Measurements from ENCODE around the gene NELFB. TPM values are rescaled to one million over a fixed set of nuclear protein-coding genes. Genes with fewer than 3 reads are reported as not detected.
"Not testable (repeated sequence)": the region's sequence is repeated elsewhere in the genome, so short reads cannot be mapped to it uniquely, and the experiment has no call there.

NELFB gene
- total and polyA plus RNA-seq, 10 donors, result 26.6 to 49.7 (median 38.7) TPM

- H3K27me3 ChIP-seq (replicated peaks in 1 of 7); DNase-seq; intact Hi-C loops (cut with DNase I; ENCODE audit: low total_unique reads); H3K9me3 ChIP-seq; H3K27ac ChIP-seq: not testable (repeated sequence)
- Histone ChIP-seq H3K4me3 (peak overlapping the region in 1 of 8 donors; percentile 94), H3K4me1 (peaks cover 18 to 57% (median 48%) of the 10 kb centered on the region in 6 donors), H3K36me3 (peaks cover 0 to 24% (median 18%) of the 10 kb centered on the region in 6 donors)
- TF ChIP-seq POLR2AphosphoS5 (IDR thresholded peaks at IDR 0.05), result peak in 1 of 3 donors; percentile 62
- 87 to 92% (median 92%) methylated on average over 12 to 18 of the region's 18 CpGs for WGBS, 5 donors
Observed at GRCh38 chr9:137243266-137243625, 11.9 kb upstream of the NELFB start.

GRCh38 chr9:137243626-137244485 lies 11.3 kb upstream of the NELFB start:
- intact Hi-C loops (cut with DNase I; ENCODE audit: low total_unique reads), result no loop called here
- peaks cover 18 to 51% (median 42%) of the 10 kb centered on the region in 6 donors for H3K4me1 ChIP-seq
- TF ChIP-seq, protein P1, sequence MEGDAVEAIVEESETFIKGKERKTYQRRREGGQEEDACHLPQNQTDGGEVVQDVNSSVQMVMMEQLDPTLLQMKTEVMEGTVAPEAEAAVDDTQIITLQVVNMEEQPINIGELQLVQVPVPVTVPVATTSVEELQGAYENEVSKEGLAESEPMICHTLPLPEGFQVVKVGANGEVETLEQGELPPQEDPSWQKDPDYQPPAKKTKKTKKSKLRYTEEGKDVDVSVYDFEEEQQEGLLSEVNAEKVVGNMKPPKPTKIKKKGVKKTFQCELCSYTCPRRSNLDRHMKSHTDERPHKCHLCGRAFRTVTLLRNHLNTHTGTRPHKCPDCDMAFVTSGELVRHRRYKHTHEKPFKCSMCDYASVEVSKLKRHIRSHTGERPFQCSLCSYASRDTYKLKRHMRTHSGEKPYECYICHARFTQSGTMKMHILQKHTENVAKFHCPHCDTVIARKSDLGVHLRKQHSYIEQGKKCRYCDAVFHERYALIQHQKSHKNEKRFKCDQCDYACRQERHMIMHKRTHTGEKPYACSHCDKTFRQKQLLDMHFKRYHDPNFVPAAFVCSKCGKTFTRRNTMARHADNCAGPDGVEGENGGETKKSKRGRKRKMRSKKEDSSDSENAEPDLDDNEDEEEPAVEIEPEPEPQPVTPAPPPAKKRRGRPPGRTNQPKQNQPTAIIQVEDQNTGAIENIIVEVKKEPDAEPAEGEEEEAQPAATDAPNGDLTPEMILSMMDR (IDR thresholded peaks at IDR 0.05 in 8 of 11, conservative IDR thresholded peaks at IDR 0.05 in 3 of 11), result no peak
- peak in 1 of 3 donors; percentile 65 for TF ChIP-seq POLR2AphosphoS5 (IDR thresholded peaks at IDR 0.05)
- TF ChIP-seq POLR2A (IDR thresholded peaks at IDR 0.05), result no peak
- H3K27me3 ChIP-seq (replicated peaks in 1 of 7), result no peaks in the 10 kb centered on the region
- no peak for DNase-seq
- peaks cover 0 to 24% (median 18%) of the 10 kb centered on the region in 6 donors for H3K36me3 ChIP-seq
- H3K4me3 ChIP-seq, result no peak overlapping the region
- H3K27ac ChIP-seq, result peak overlapping the region in 2 of 8 donors; percentile 1 to 29
- 68 to 79% (median 74%) methylated on average over 13 to 15 of the region's 15 CpGs for WGBS, 5 donors
- H3K9me3 ChIP-seq, result no peaks in the 10 kb centered on the region

DNA sequence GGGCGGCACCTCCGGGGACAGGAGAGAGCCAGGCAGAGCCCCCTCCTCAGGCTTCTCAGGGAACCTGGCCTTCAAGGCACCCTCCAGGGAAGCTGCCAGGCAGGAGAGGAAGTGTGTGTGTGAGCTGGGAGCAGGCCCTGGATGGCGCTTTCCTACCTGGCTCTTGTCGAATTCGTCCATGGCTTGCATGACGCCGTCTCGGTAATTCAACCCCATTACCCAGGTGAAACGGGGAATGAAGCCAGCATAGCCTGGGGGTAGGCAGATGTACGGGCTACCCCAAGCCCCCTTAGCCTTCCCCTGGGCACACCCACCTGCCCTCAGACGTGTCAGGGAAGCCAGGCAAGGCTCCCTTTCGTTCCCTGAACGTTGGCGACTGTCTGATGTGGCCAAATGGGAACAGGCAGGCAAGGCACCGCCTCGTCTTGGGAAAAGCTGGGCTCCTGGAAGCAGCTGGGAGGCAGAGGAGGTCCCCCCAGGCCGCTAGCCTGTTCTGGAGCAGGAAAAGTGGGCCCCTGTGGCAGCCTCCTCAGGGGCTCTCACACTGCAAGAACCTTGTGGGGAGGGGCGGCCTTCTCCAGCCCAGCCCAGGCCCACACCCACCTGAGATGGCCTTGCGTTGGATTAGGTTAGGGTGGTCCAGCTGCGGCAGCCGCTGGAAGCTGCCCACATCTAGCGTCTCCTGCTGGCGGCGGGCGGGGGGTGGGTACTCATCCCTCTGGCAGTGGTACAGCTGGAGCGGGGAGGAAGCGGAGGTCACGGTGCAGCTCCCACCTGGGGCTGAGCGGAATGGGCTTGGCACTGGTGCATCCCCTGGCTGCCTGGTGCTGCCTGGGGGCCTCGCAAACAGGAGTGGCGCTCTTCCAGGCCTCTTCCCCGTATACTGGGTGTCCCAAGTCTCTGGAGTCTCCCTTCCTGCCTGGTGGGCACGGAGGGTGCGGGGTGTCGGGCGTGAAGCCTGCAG lies 10.4 kb upstream of the NELFB start:
- no peaks in the 10 kb centered on the region for H3K9me3 ChIP-seq
- no peaks in the 10 kb centered on the region for H3K27me3 ChIP-seq (replicated peaks in 1 of 7)
- H3K27ac ChIP-seq, result peak overlapping the region in 2 of 8 donors; percentile 1 to 29
- intact Hi-C loops (cut with DNase I; ENCODE audit: low total_unique reads), result no loop called here
- peaks cover 0 to 24% (median 18%) of the 10 kb centered on the region in 6 donors for H3K36me3 ChIP-seq
- H3K4me1 ChIP-seq, result peaks cover 15 to 42% (median 34%) of the 10 kb centered on the region in 6 donors
- WGBS, 5 donors, result 75 to 88% (median 79%) methylated on average over 19 to 36 of the region's 36 CpGs
- H3K4me3 ChIP-seq, result no peak overlapping the region
- TF ChIP-seq, protein P1 (IDR thresholded peaks at IDR 0.05 in 8 of 11, conservative IDR thresholded peaks at IDR 0.05 in 3 of 11), result no peak
- TF ChIP-seq POLR2AphosphoS5 (IDR thresholded peaks at IDR 0.05), result peak in 1 of 3 donors; percentile 23
- no peak for TF ChIP-seq POLR2A (IDR thresholded peaks at IDR 0.05)
- DNase-seq, result no peak

Measured in spleen (tissue), 11 donors.